Renal pelvis (tissue), 12 donors: ENCODE measurements around the gene HIGD2B. TPM values are rescaled to one million over a fixed set of nuclear protein-coding genes. Genes with fewer than 3 reads are reported as not detected.
"Not testable (repeated sequence)": the region's sequence is repeated elsewhere in the genome, so short reads cannot be mapped to it uniquely, and the experiment has no call there.

Source experiments
- DNase-seq: peaks from one replicate; pipeline ENCODE4 v3.0.0-alpha.2; 2013
- long read RNA-seq, 16 experiments: transcript quantifications; one replicate each; lab custom pipeline, GENCODE V29; 2026
- polyA plus RNA-seq, 3 donors: library from polyadenylated mRNA; unstranded; fragments of 120-200 nt; gene quantifications; one replicate each; pipeline ENCODE4 v1.2.1, GENCODE V29; 2013; ENCODE audit not compliant: insufficient read length in 3 of 3

HIGD2B gene
- polyA plus RNA-seq, result not detected
- long read RNA-seq, donor 1, result 0 reads
- long read RNA-seq, donor 2, result 0 reads
- long read RNA-seq, donor 3, result 0 reads
- long read RNA-seq, donor 4, result 0 reads
- long read RNA-seq, donor 5, result 0 reads
- long read RNA-seq, donor 6, result 0 reads
- long read RNA-seq, donor 7, result 0 reads
- long read RNA-seq, donor 8, result 0 reads
- long read RNA-seq, donor 9, result 0 reads
- long read RNA-seq, donor 10, result 0 reads
- long read RNA-seq, donor 11, result 0 reads
- long read RNA-seq, donor 12, result 0 reads
- long read RNA-seq, donor 13, result 0 reads
- long read RNA-seq, donor 14, result 0 reads
- long read RNA-seq, donor 15, result 0 reads
- long read RNA-seq, donor 16, result 0 reads

- peak; percentile 95 for DNase-seq
Observed at GRCh38 chr15:72685925-72686794, at the start of gene HIGD2B, which contains the start of gene BBS4. Gene HIGD2B, minus strand, starts transcription at chr15:72686182. Its CDS starts 9,808 bp downstream, at chr15:72676374. Gene BBS4, plus strand, starts transcription at chr15:72686207. Its CDS starts 21 bp downstream, at chr15:72686228.

- no peak for DNase-seq
Observed at GRCh38 chr15:72735111-72735510, 49.1 kb upstream of the HIGD2B start.

GRCh38 chr15:72733941-72734738 lies 48.2 kb upstream of the HIGD2B start:
- no peak for DNase-seq

- no peak for DNase-seq
Observed at GRCh38 chr15:72732516-72732915, 46.5 kb upstream of the HIGD2B start.

- no peak for DNase-seq
Observed at GRCh38 chr15:72732086-72732485, 46.1 kb upstream of the HIGD2B start.

- no peak for DNase-seq
Observed at GRCh38 chr15:72728821-72729220, 42.8 kb upstream of the HIGD2B start.

- not testable (repeated sequence) for DNase-seq
Observed at GRCh38 chr15:72728249-72728648, 42.3 kb upstream of the HIGD2B start.

- no peak for DNase-seq
Observed at GRCh38 chr15:72727154-72727553, 41.2 kb upstream of the HIGD2B start.

- not testable (repeated sequence) for DNase-seq
Observed at GRCh38 chr15:72725851-72726250, 39.9 kb upstream of the HIGD2B start.

- DNase-seq, result no peak
Observed at GRCh38 chr15:72725446-72725845, 39.5 kb upstream of the HIGD2B start.

GRCh38 chr15:72724028-72724427 lies 38.0 kb upstream of the HIGD2B start:
- DNase-seq, result no peak

- peak; percentile 49 for DNase-seq
Observed at GRCh38 chr15:72722071-72722696, 36.2 kb upstream of the HIGD2B start.

GRCh38 chr15:72708551-72709303 lies 22.7 kb upstream of the HIGD2B start:
- not testable (repeated sequence) for DNase-seq

- no peak for DNase-seq
Observed at GRCh38 chr15:72706266-72706665, 20.3 kb upstream of the HIGD2B start.

- no peak for DNase-seq
Observed at GRCh38 chr15:72700076-72700475, 14.1 kb upstream of the HIGD2B start.

GRCh38 chr15:72698938-72699337 lies 13.0 kb upstream of the HIGD2B start:
- DNase-seq, result no peak

- DNase-seq, result no peak
Observed at GRCh38 chr15:72690938-72691337, 5.0 kb upstream of the HIGD2B start.

GRCh38 chr15:72688697-72689096 lies 2.7 kb upstream of the HIGD2B start:
- DNase-seq, result no peak

- DNase-seq, result peak; percentile 26
Observed at GRCh38 chr15:72685301-72685924, 569 bp downstream of the HIGD2B start.

- no peak for DNase-seq
Observed at GRCh38 chr15:72682772-72683171, 3.2 kb downstream of the HIGD2B start.
